Vagina (tissue), 2 donors: Measurements from ENCODE around the gene CTNNA3. TPM values are rescaled to one million over a fixed set of nuclear protein-coding genes. Genes with fewer than 3 reads are reported as not detected.

ENCODE experiments used
- DNase-seq, 2 donors: peaks; one replicate each; pipeline ENCODE4 v3.0.0-alpha.2; 2017; ENCODE audit errors: extremely low spot score in 2 of 2
- H3K27ac ChIP-seq: fragments of 200-600 bp; sonication (generic); one replicate; pipeline ENCODE4 v1.5.1; 2019
- H3K27me3 ChIP-seq: fragments of 200-600 bp; sonication (generic); one replicate; pipeline ENCODE4 v1.5.1; 2019
- H3K36me3 ChIP-seq, 2 donors: fragments of 200-600 bp; sonication (generic); one replicate each; pipeline ENCODE4 v1.5.1; 2017 to 2019
- H3K4me1 ChIP-seq: fragments of 200-600 bp; sonication (generic); one replicate; pipeline ENCODE4 v1.5.1; 2019
- H3K4me3 ChIP-seq, 2 donors: fragments of 200-600 bp; sonication (generic); 1 replicate in 1 of 2; 2 replicates in 1 of 2; pipeline ENCODE4 v1.5.1; 2016 to 2019
- H3K9me3 ChIP-seq: fragments of 200-600 bp; sonication (generic); one replicate; pipeline ENCODE4 v1.5.1; 2019
- CTCF ChIP-seq, 3 experiments: fragments of 450-650 bp in 2 of 3; fragments of 200-600 bp in 1 of 3; sonication (generic) in 1 of 3; IDR thresholded peaks; one replicate each; pipeline ENCODE4 v1.5.1; 2017 to 2019; ENCODE audit warnings: antibody characterized with exemption in 3 of 3, mild to moderate bottlenecking in 2 of 3, moderate library complexity in 2 of 3
- POLR2A ChIP-seq, 2 donors: fragments of 450-650 bp; IDR thresholded peaks; one replicate each; pipeline ENCODE4 v1.6.1; 2017; ENCODE audit warnings: antibody characterized with exemption in 2 of 2, mild to moderate bottlenecking in 2 of 2, moderate library complexity in 2 of 2
- POLR2AphosphoS5 ChIP-seq, 2 donors: sonication (generic); formaldehyde crosslinking; IDR thresholded peaks; one replicate each; pipeline ENCODE4 v1.9.0; 2017; ENCODE audit warnings: antibody characterized with exemption in 2 of 2, mild to moderate bottlenecking in 2 of 2, low read depth in 1 of 2; ENCODE audit not compliant: insufficient read depth in 1 of 2
- intact Hi-C: fragments of 100-400 bp; cut with DNase I; formaldehyde crosslinking; loops from one replicate; pipeline ENCODE4 v1.15.1; 2023
- total RNA-seq: library from RNA; depleted of rRNA; stranded (reverse); fragments of >200 nt; gene quantifications from one replicate; pipeline ENCODE4 v1.2.3, GENCODE V29; 2016

The CTNNA3 gene
- total RNA-seq, 1 donor from 2014 or later: 0.98 TPM

DNA sequence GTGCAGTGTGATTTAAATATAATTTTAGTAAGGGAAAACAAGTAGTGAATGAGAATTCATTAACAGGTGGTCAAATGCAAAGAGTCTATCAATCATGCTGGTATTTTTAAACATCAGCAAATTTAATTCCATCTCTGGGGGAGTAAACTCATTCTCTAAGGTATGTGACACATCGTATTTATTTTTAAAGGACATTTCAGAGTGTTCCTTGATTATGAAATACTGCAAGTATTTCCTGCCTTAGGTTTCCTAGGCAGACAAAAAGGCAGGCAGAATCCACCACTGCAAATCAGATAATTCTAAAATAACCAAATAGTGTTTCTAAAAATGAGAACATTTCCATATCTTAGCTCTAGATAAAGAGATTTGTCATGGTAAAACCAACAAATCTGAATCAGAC is 576.3 kb downstream of the CTNNA3 start:
- intact Hi-C loops: no loop called here
- no peak for TF ChIP-seq CTCF (IDR thresholded peaks at IDR 0.05)
- TF ChIP-seq POLR2A (IDR thresholded peaks at IDR 0.05): no peak
- no peak for TF ChIP-seq POLR2AphosphoS5 (IDR thresholded peaks at IDR 0.05; ENCODE audit: insufficient read depth in 1 of 2, low read depth in 1 of 2)
- H3K4me1 ChIP-seq: no peaks in the 10 kb centered on the region
- DNase-seq: no peak
- no peaks in the 10 kb centered on the region for H3K36me3 ChIP-seq
- H3K9me3 ChIP-seq: no peaks in the 10 kb centered on the region
- H3K27ac ChIP-seq: no peak overlapping the region
- H3K4me3 ChIP-seq: no peak overlapping the region
- H3K27me3 ChIP-seq: no peaks in the 10 kb centered on the region

- no peak overlapping the region for H3K4me3 ChIP-seq
- H3K9me3 ChIP-seq: no peaks in the 10 kb centered on the region
- H3K36me3 ChIP-seq: no peaks in the 10 kb centered on the region
- no peaks in the 10 kb centered on the region for H3K4me1 ChIP-seq
- intact Hi-C loops: no loop called here
- H3K27ac ChIP-seq: no peak overlapping the region
- no peak for TF ChIP-seq POLR2A (IDR thresholded peaks at IDR 0.05)
- no peak for TF ChIP-seq POLR2AphosphoS5 (IDR thresholded peaks at IDR 0.05; ENCODE audit: insufficient read depth in 1 of 2, low read depth in 1 of 2)
- no peak for TF ChIP-seq CTCF (IDR thresholded peaks at IDR 0.05)
- no peak for DNase-seq
- no peaks in the 10 kb centered on the region for H3K27me3 ChIP-seq
These were observed 580.0 kb downstream of the CTNNA3 start for GRCh38 chr10:67115972-67116371.

DNA sequence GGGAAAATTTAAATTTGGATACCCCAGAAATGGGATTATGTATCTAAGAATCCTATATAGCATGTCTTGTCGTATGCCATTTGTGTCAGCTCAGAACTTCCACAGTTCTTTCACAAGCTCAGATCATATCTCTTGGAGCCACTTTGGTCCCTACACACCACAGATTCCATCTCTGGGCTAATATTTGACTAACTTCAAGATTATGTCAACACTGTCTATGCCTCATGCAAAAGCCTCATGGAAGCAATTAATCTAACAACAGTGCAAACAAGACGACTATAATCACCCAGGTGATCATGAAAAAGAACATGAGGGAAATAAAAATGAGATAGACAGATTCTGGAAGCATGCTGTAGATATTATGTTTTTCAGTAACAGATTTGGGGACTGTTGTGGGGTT is 581.0 kb downstream of the CTNNA3 start:
- Histone ChIP-seq H3K27me3 (no peaks in the 10 kb centered on the region), H3K9me3 (no peaks in the 10 kb centered on the region), H3K4me3 (no peak overlapping the region), H3K4me1 (no peaks in the 10 kb centered on the region), H3K36me3 (no peaks in the 10 kb centered on the region), H3K27ac (no peak overlapping the region)
- no peak for TF ChIP-seq POLR2AphosphoS5 (IDR thresholded peaks at IDR 0.05; ENCODE audit: insufficient read depth in 1 of 2, low read depth in 1 of 2)
- no peak for TF ChIP-seq CTCF (IDR thresholded peaks at IDR 0.05)
- no peak for TF ChIP-seq POLR2A (IDR thresholded peaks at IDR 0.05)
- no peak for DNase-seq
- intact Hi-C loops: no loop called here

DNA sequence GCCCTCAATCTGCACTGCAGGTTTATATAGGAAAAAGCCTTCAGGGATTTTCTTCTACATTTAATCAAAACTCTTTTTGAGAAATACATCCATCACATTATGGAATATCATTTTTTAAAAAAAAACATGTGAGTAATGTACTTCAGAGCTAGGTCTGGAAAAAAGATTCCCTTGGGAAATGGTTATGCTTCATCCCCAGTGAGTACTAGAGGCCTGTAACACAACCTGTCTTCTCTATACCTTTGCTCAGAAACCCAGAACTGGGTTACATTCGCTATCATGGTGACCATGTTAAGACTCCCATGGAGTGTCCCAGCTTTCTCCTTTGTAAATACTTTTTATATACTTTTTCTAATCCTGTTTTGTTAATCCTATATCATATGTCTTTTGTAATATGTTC is 583.2 kb downstream of the CTNNA3 start:
- H3K27ac ChIP-seq: no peak overlapping the region
- no peaks in the 10 kb centered on the region for H3K9me3 ChIP-seq
- H3K36me3 ChIP-seq: no peaks in the 10 kb centered on the region
- no peaks in the 10 kb centered on the region for H3K4me1 ChIP-seq
- H3K4me3 ChIP-seq: no peak overlapping the region
- intact Hi-C loops: no loop called here
- no peaks in the 10 kb centered on the region for H3K27me3 ChIP-seq
- TF ChIP-seq CTCF (IDR thresholded peaks at IDR 0.05): no peak
- TF ChIP-seq POLR2AphosphoS5 (IDR thresholded peaks at IDR 0.05; ENCODE audit: insufficient read depth in 1 of 2, low read depth in 1 of 2): no peak
- no peak for TF ChIP-seq POLR2A (IDR thresholded peaks at IDR 0.05)
- DNase-seq: no peak

- DNase-seq: no peak
- Histone ChIP-seq H3K9me3 (no peaks in the 10 kb centered on the region), H3K27me3 (no peaks in the 10 kb centered on the region), H3K36me3 (no peaks in the 10 kb centered on the region), H3K27ac (no peak overlapping the region), H3K4me3 (no peak overlapping the region), H3K4me1 (no peaks in the 10 kb centered on the region)
- intact Hi-C loops: no loop called here
- TF ChIP-seq POLR2AphosphoS5 (IDR thresholded peaks at IDR 0.05; ENCODE audit: insufficient read depth in 1 of 2, low read depth in 1 of 2) (no peak), CTCF (IDR thresholded peaks at IDR 0.05) (no peak), POLR2A (IDR thresholded peaks at IDR 0.05) (no peak)
These were observed 585.7 kb downstream of the CTNNA3 start for GRCh38 chr10:67110286-67110685.
